ENCODE measurements around the gene ATP2B3. TPM values are rescaled to one million over a fixed set of nuclear protein-coding genes. Genes with fewer than 3 reads are reported as not detected.

The ATP2B3 gene
- total and polyA plus RNA-seq, 2 experiments from 2014 or later: 0.17 TPM; not detected in 1

DNA sequence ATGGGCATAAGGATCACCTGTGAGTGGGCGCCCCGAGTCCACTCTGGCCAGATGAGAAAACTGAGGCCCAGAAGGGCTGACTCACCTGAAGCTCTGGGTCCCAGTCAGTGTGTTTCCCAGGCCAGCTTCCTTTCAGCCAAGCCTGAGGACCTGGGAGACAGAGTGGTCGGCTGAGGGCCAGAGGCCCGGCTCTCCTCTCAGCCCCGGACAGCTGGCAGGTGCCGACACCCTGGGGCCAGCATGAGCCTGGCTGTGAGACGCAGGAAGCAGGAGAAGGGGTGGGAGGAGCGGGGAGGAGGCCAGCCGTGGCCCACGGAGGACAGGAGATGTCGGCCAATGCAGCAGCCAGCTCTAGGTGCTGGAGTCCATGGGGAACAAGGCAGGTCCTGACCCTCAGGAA lies 28.9 kb downstream of the ATP2B3 start:
- Histone ChIP-seq H3K4me1 (ENCODE audit: insufficient read depth) (no peaks in the 10 kb centered on the region), H4K20me1 (replicated peaks; ENCODE audit: insufficient read depth) (no peaks in the 10 kb centered on the region), H3F3A (replicated peaks; ENCODE audit: low read depth) (no peaks in the 10 kb centered on the region), H3K4me3 (no peak overlapping the region), H3K79me2 (replicated peaks; ENCODE audit: insufficient read depth) (no peaks in the 10 kb centered on the region), H3K27me3 (ENCODE audit: insufficient read depth) (no peaks in the 10 kb centered on the region), H3K27ac (ENCODE audit: low read depth) (no peak overlapping the region), H3K36me3 (ENCODE audit: insufficient read depth) (no peaks in the 10 kb centered on the region), H3K9me2 (ENCODE audit: insufficient read depth) (no peaks in the 10 kb centered on the region), H2AFZ (no peak overlapping the region), H3K4me2 (no peak overlapping the region)
- Mint-ChIP-seq H3K36me3 (ENCODE audit: low read depth) (no peaks in the 10 kb centered on the region), H3K27me3 (ENCODE audit: insufficient read depth, low read depth, poor library complexity) (peaks cover 2% of the 10 kb centered on the region), H3K9me3 (no peaks in the 10 kb centered on the region), H3K4me1 (no peaks in the 10 kb centered on the region), H3K4me3 (no peak overlapping the region), H3K27ac (no peak overlapping the region)
- ATAC-seq (no peak), DNase-seq (ENCODE audit: low spot score) (no peak)
- TF ChIP-seq EZH2phosphoT487 (IDR thresholded peaks at IDR 0.05; ENCODE audit: unreplicated experiment) (no peak), CREB1 (CRISPR knock-in tag; IDR thresholded peaks at IDR 0.05; ENCODE audit: low read depth) (no peak), ZNF331 (CRISPR knock-in tag; IDR thresholded peaks at IDR 0.05; ENCODE audit: low read depth) (no peak), EZH2 (IDR thresholded peaks at IDR 0.05; ENCODE audit: low read depth, unreplicated experiment) (no peak), NANOG (IDR thresholded peaks at IDR 0.05; ENCODE audit: borderline replicate concordance) (no peak)
- TF ChIP-seq, protein P1, sequence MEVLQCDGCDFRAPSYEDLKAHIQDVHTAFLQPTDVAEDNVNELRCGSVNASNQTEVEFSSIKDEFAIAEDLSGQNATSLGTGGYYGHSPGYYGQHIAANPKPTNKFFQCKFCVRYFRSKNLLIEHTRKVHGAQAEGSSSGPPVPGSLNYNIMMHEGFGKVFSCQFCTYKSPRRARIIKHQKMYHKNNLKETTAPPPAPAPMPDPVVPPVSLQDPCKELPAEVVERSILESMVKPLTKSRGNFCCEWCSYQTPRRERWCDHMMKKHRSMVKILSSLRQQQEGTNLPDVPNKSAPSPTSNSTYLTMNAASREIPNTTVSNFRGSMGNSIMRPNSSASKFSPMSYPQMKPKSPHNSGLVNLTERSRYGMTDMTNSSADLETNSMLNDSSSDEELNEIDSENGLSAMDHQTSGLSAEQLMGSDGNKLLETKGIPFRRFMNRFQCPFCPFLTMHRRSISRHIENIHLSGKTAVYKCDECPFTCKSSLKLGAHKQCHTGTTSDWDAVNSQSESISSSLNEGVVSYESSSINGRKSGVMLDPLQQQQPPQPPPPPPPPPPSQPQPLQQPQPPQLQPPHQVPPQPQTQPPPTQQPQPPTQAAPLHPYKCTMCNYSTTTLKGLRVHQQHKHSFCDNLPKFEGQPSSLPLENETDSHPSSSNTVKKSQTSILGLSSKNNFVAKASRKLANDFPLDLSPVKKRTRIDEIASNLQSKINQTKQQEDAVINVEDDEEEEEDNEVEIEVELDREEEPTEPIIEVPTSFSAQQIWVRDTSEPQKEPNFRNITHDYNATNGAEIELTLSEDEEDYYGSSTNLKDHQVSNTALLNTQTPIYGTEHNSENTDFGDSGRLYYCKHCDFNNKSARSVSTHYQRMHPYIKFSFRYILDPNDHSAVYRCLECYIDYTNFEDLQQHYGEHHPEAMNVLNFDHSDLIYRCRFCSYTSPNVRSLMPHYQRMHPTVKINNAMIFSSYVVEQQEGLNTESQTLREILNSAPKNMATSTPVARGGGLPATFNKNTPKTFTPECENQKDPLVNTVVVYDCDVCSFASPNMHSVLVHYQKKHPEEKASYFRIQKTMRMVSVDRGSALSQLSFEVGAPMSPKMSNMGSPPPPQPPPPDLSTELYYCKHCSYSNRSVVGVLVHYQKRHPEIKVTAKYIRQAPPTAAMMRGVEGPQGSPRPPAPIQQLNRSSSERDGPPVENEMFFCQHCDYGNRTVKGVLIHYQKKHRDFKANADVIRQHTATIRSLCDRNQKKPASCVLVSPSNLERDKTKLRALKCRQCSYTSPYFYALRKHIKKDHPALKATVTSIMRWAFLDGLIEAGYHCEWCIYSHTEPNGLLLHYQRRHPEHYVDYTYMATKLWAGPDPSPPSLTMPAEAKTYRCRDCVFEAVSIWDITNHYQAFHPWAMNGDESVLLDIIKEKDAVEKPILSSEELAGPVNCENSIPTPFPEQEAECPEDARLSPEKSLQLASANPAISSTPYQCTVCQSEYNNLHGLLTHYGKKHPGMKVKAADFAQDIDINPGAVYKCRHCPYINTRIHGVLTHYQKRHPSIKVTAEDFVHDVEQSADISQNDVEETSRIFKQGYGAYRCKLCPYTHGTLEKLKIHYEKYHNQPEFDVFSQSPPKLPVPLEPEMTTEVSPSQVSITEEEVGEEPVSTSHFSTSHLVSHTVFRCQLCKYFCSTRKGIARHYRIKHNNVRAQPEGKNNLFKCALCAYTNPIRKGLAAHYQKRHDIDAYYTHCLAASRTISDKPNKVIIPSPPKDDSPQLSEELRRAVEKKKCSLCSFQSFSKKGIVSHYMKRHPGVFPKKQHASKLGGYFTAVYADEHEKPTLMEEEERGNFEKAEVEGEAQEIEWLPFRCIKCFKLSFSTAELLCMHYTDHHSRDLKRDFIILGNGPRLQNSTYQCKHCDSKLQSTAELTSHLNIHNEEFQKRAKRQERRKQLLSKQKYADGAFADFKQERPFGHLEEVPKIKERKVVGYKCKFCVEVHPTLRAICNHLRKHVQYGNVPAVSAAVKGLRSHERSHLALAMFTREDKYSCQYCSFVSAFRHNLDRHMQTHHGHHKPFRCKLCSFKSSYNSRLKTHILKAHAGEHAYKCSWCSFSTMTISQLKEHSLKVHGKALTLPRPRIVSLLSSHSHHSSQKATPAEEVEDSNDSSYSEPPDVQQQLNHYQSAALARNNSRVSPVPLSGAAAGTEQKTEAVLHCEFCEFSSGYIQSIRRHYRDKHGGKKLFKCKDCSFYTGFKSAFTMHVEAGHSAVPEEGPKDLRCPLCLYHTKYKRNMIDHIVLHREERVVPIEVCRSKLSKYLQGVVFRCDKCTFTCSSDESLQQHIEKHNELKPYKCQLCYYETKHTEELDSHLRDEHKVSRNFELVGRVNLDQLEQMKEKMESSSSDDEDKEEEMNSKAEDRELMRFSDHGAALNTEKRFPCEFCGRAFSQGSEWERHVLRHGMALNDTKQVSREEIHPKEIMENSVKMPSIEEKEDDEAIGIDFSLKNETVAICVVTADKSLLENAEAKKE (CRISPR knock-in tag; IDR thresholded peaks at IDR 0.05): no peak
- TF ChIP-seq, protein P2, sequence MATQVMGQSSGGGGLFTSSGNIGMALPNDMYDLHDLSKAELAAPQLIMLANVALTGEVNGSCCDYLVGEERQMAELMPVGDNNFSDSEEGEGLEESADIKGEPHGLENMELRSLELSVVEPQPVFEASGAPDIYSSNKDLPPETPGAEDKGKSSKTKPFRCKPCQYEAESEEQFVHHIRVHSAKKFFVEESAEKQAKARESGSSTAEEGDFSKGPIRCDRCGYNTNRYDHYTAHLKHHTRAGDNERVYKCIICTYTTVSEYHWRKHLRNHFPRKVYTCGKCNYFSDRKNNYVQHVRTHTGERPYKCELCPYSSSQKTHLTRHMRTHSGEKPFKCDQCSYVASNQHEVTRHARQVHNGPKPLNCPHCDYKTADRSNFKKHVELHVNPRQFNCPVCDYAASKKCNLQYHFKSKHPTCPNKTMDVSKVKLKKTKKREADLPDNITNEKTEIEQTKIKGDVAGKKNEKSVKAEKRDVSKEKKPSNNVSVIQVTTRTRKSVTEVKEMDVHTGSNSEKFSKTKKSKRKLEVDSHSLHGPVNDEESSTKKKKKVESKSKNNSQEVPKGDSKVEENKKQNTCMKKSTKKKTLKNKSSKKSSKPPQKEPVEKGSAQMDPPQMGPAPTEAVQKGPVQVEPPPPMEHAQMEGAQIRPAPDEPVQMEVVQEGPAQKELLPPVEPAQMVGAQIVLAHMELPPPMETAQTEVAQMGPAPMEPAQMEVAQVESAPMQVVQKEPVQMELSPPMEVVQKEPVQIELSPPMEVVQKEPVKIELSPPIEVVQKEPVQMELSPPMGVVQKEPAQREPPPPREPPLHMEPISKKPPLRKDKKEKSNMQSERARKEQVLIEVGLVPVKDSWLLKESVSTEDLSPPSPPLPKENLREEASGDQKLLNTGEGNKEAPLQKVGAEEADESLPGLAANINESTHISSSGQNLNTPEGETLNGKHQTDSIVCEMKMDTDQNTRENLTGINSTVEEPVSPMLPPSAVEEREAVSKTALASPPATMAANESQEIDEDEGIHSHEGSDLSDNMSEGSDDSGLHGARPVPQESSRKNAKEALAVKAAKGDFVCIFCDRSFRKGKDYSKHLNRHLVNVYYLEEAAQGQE (IDR thresholded peaks at IDR 0.05; ENCODE audit: unreplicated experiment): no peak

All from GM23338 (cell line).